ENCODE data around the gene ZXDC. TPM values are rescaled to one million over a fixed set of nuclear protein-coding genes. Genes with fewer than 3 reads are reported as not detected.
A peak's percentile ranks its signal among the peaks of the same experiment; 100 is the strongest.

The ZXDC gene
- total RNA-seq, 1 donor from 2014 or later = 17.3 TPM

- no peak for DNase-seq (ENCODE audit: low read depth in 2 of 2)
Observed at GRCh38 chr3:126490619-126491018, 14.9 kb upstream of the ZXDC start.

GRCh38 chr3:126488886-126489569 is 13.3 kb upstream of the ZXDC start:
- no peak for DNase-seq (ENCODE audit: low read depth in 2 of 2)

- DNase-seq (ENCODE audit: low read depth in 2 of 2) = peak in 1 of 2 donors; percentile 39
Observed at GRCh38 chr3:126488185-126488584, 12.5 kb upstream of the ZXDC start.

- DNase-seq (ENCODE audit: low read depth in 2 of 2) = peak; percentile 31 to 91
Observed at GRCh38 chr3:126487151-126487771, 11.6 kb upstream of the ZXDC start.

- DNase-seq (ENCODE audit: low read depth in 2 of 2) = peak in 1 of 2 donors; percentile 93
Observed at GRCh38 chr3:126486360-126486847, 10.7 kb upstream of the ZXDC start.

- no peak for DNase-seq (ENCODE audit: low read depth in 2 of 2)
Observed at GRCh38 chr3:126485956-126486355, 10.3 kb upstream of the ZXDC start.

GRCh38 chr3:126485176-126485897 is 9.6 kb upstream of the ZXDC start:
- no peak for DNase-seq (ENCODE audit: low read depth in 2 of 2)

- DNase-seq (ENCODE audit: low read depth in 2 of 2) = no peak
Observed at GRCh38 chr3:126484662-126485061, 9.0 kb upstream of the ZXDC start.

- DNase-seq (ENCODE audit: low read depth in 2 of 2) = no peak
Observed at GRCh38 chr3:126484148-126484547, 8.5 kb upstream of the ZXDC start.

- no peak for DNase-seq (ENCODE audit: low read depth in 2 of 2)
Observed at GRCh38 chr3:126483321-126483761, 7.7 kb upstream of the ZXDC start.

GRCh38 chr3:126482503-126483255 is 7.0 kb upstream of the ZXDC start:
- no peak for DNase-seq (ENCODE audit: low read depth in 2 of 2)

GRCh38 chr3:126481808-126482502 is 6.3 kb upstream of the ZXDC start:
- peak in 1 of 2 donors; percentile 48 for DNase-seq (ENCODE audit: low read depth in 2 of 2)

- peak in 1 of 2 donors; percentile 17 for DNase-seq (ENCODE audit: low read depth in 2 of 2)
Observed at GRCh38 chr3:126480861-126481260, 5.2 kb upstream of the ZXDC start.

- no peak for DNase-seq (ENCODE audit: low read depth in 2 of 2)
Observed at GRCh38 chr3:126480206-126480605, 4.5 kb upstream of the ZXDC start.

GRCh38 chr3:126479642-126480041 is 4.0 kb upstream of the ZXDC start:
- no peak for DNase-seq (ENCODE audit: low read depth in 2 of 2)

- DNase-seq (ENCODE audit: low read depth in 2 of 2) = no peak
Observed at GRCh38 chr3:126478581-126479310, 3.1 kb upstream of the ZXDC start.

GRCh38 chr3:126477061-126477380 is 1.3 kb upstream of the ZXDC start:
- no peak for DNase-seq (ENCODE audit: low read depth in 2 of 2)

GRCh38 chr3:126476166-126477060 is 722 bp upstream of the ZXDC start:
- DNase-seq (ENCODE audit: low read depth in 2 of 2) = peak; percentile 48 to 86

Measured in lung microvascular endothelial cell (primary cell).